H9 (cell line): ENCODE measurements around the gene MED15. TPM values are rescaled to one million over a fixed set of nuclear protein-coding genes. Genes with fewer than 3 reads are reported as not detected.

Experiments used
- DNase-seq: peaks from one replicate; pipeline ENCODE4 v3.0.0-alpha.2; 2017
- H2AFZ ChIP-seq: one replicate; pipeline ENCODE4 v1.6.1; 2013; ENCODE audit warnings: mild to moderate bottlenecking, low read length, control low read depth, moderate library complexity
- H2AK5ac ChIP-seq: 2 replicates; pipeline ENCODE4 v1.6.1; 2013; ENCODE audit warnings: low read length, control low read depth, mixed read lengths; ENCODE audit not compliant: insufficient read length
- H2BK120ac ChIP-seq: one replicate; pipeline ENCODE4 v1.6.1; 2013; ENCODE audit warnings: low read depth, mild to moderate bottlenecking, low read length, control low read depth, inconsistent platforms; ENCODE audit not compliant: poor library complexity, severe bottlenecking
- H2BK12ac ChIP-seq: 2 replicates; pipeline ENCODE4 v1.6.1; 2013; ENCODE audit warnings: low read length, control low read depth, mixed read lengths, low read depth; ENCODE audit not compliant: insufficient read length
- H2BK15ac ChIP-seq: 2 replicates; pipeline ENCODE4 v1.6.1; 2013; ENCODE audit warnings: low read depth, low read length, control low read depth
- H2BK20ac ChIP-seq: one replicate; pipeline ENCODE4 v1.6.1; 2013; ENCODE audit warnings: low read depth, mild to moderate bottlenecking, low read length, control low read depth, inconsistent platforms; ENCODE audit not compliant: poor library complexity, severe bottlenecking
- H2BK5ac ChIP-seq: 2 replicates; pipeline ENCODE4 v1.6.1; 2013; ENCODE audit warnings: low read length, control low read depth, mixed read lengths; ENCODE audit not compliant: insufficient read length
- H3K14ac ChIP-seq: 2 replicates; pipeline ENCODE4 v1.6.1; 2013; ENCODE audit warnings: low read length, control low read depth; ENCODE audit not compliant: insufficient read depth
- H3K18ac ChIP-seq: 2 replicates; pipeline ENCODE4 v1.6.1; 2013; ENCODE audit warnings: low read depth, mild to moderate bottlenecking, mixed read lengths, low read length, control low read depth; ENCODE audit not compliant: insufficient read length
- H3K23ac ChIP-seq: 2 replicates; pipeline ENCODE4 v1.6.1; 2013; ENCODE audit warnings: low read length, control low read depth, mixed read lengths, low read depth; ENCODE audit not compliant: insufficient read length
- H3K23me2 ChIP-seq: 2 replicates; pipeline ENCODE4 v1.6.1; 2013; ENCODE audit warnings: low read depth, mild to moderate bottlenecking, mixed read lengths, low read length, control low read depth; ENCODE audit not compliant: insufficient read length, poor library complexity, severe bottlenecking
- H3K27ac ChIP-seq: 2 replicates; pipeline ENCODE4 v1.5.1; 2013; ENCODE audit warnings: low read length, control low read depth, mixed read lengths, low read depth; ENCODE audit not compliant: insufficient read length
- H3K27me3 ChIP-seq: 2 replicates; pipeline ENCODE4 v1.6.1; 2013; ENCODE audit warnings: low read length, control low read depth, inconsistent platforms; ENCODE audit not compliant: insufficient read depth
- H3K4ac ChIP-seq: 2 replicates; pipeline ENCODE4 v1.6.1; 2013; ENCODE audit warnings: low read depth, mild to moderate bottlenecking, control low read depth, inconsistent platforms, low read length, moderate library complexity
- H3K4me1 ChIP-seq: 2 replicates; pipeline ENCODE4 v1.6.1; 2013; ENCODE audit warnings: low read length, control low read depth, inconsistent platforms; ENCODE audit not compliant: insufficient read depth
- H3K4me2 ChIP-seq: 2 replicates; pipeline ENCODE4 v1.6.1; 2013; ENCODE audit warnings: low read length, control low read depth, mixed read lengths; ENCODE audit not compliant: insufficient read length, insufficient read depth
- H3K56ac ChIP-seq: 2 replicates; pipeline ENCODE4 v1.6.1; 2013; ENCODE audit warnings: low read depth, mild to moderate bottlenecking, mixed read lengths, low read length, control low read depth; ENCODE audit not compliant: insufficient read length
- H3K79me1 ChIP-seq: 2 replicates; pipeline ENCODE4 v1.6.1; 2013; ENCODE audit warnings: low read depth, mild to moderate bottlenecking, moderate library complexity, low read length, control low read depth, inconsistent platforms; ENCODE audit not compliant: insufficient read depth, poor library complexity, severe bottlenecking
- H3K79me2 ChIP-seq: 2 replicates; pipeline ENCODE4 v1.6.1; 2013; ENCODE audit warnings: low read length, control low read depth, inconsistent platforms; ENCODE audit not compliant: insufficient read depth
- H3K9ac ChIP-seq: 2 replicates; pipeline ENCODE4 v1.6.1; 2013; ENCODE audit warnings: low read length, control low read depth, mixed read lengths; ENCODE audit not compliant: insufficient read length; ENCODE audit errors: extremely low read depth
- H3K9me3 ChIP-seq: one replicate; pipeline ENCODE4 v1.6.1; 2013; ENCODE audit warnings: low read depth, low read length, inconsistent platforms; ENCODE audit not compliant: control insufficient read depth
- H3T11ph ChIP-seq: one replicate; pipeline ENCODE4 v1.6.1; 2013; ENCODE audit warnings: mild to moderate bottlenecking, low read length, control low read depth, inconsistent platforms
- H4K20me1 ChIP-seq: one replicate; pipeline ENCODE4 v1.6.1; 2013; ENCODE audit not compliant: control insufficient read depth, insufficient read length, insufficient read depth
- H4K5ac ChIP-seq: 2 replicates; pipeline ENCODE4 v1.6.1; 2013; ENCODE audit warnings: low read depth, mild to moderate bottlenecking, mixed read lengths, low read length, control low read depth; ENCODE audit not compliant: insufficient read length
- H4K8ac ChIP-seq: replicated peaks from 2 replicates; pipeline ENCODE4 v1.6.1; 2013; ENCODE audit warnings: low read length, control low read depth, mixed read lengths, low read depth; ENCODE audit not compliant: insufficient read length
- H4K91ac ChIP-seq: 2 replicates; pipeline ENCODE4 v1.6.1; 2013; ENCODE audit warnings: low read depth, mild to moderate bottlenecking, moderate library complexity, mixed read lengths, low read length, control low read depth; ENCODE audit not compliant: insufficient read length
- H3K27ac Mint-ChIP-seq, 3 experiments: 2 replicates in 2 of 3; 3 replicates in 1 of 3; pipeline ENCODE4 v1.8.0; 2020 to 2021; ENCODE audit warnings: mixed read lengths in 3 of 3, mild to moderate bottlenecking in 1 of 3, moderate library complexity in 1 of 3
- H3K27me3 Mint-ChIP-seq: 2 replicates; pipeline ENCODE4 v1.8.0; 2021; ENCODE audit warnings: low read depth, mild to moderate bottlenecking, moderate library complexity, mixed read lengths
- H3K36me3 Mint-ChIP-seq, 3 experiments: 2 replicates in 2 of 3; 3 replicates in 1 of 3; pipeline ENCODE4 v1.8.0; 2020 to 2021; ENCODE audit warnings: low read depth in 3 of 3, mixed read lengths in 3 of 3; ENCODE audit not compliant: insufficient read depth in 1 of 3
- H3K4me1 Mint-ChIP-seq, 2 experiments: 2 replicates each; pipeline ENCODE4 v1.8.0; 2020; ENCODE audit warnings: mixed read lengths in 2 of 2
- H3K4me3 Mint-ChIP-seq, 2 experiments: 2 replicates in 1 of 2; 3 replicates in 1 of 2; pipeline ENCODE4 v1.8.0; 2020 to 2021; ENCODE audit warnings: mild to moderate bottlenecking in 2 of 2, mixed read lengths in 2 of 2, moderate library complexity in 1 of 2
- H3K9me3 Mint-ChIP-seq, 2 experiments: 2 replicates in 1 of 2; 3 replicates in 1 of 2; pipeline ENCODE4 v1.8.0; 2020; ENCODE audit warnings: mild to moderate bottlenecking in 2 of 2, mixed read lengths in 2 of 2, moderate library complexity in 1 of 2
- CTCF ChIP-seq: fragments of 200-600 bp; sonication (generic); conservative IDR thresholded peaks from 3 replicates; pipeline ENCODE4 v1.8.0; 2021; ENCODE audit warnings: antibody characterized with exemption, mild to moderate bottlenecking
- WGBS: extraction: QIAGEN DNeasy Blood & Tissue Kit; methylation state at CpG from one replicate; pipeline ENCODE4 v1.1.7; 2013; ENCODE audit warnings: missing lambda C conversion rate, low lambda C conversion rate, mixed read lengths; ENCODE audit not compliant: insufficient read length; ENCODE audit errors: extremely low coverage; 5-methylcytosine and 5-hydroxymethylcytosine counted together
- total RNA-seq: library from RNA; stranded (reverse); gene quantifications from 2 replicates; pipeline ENCODE4 v1.2.1, GENCODE V29; 2021

The MED15 gene
- total RNA-seq, 1 experiment from 2014 or later = 47.4 TPM

DNA sequence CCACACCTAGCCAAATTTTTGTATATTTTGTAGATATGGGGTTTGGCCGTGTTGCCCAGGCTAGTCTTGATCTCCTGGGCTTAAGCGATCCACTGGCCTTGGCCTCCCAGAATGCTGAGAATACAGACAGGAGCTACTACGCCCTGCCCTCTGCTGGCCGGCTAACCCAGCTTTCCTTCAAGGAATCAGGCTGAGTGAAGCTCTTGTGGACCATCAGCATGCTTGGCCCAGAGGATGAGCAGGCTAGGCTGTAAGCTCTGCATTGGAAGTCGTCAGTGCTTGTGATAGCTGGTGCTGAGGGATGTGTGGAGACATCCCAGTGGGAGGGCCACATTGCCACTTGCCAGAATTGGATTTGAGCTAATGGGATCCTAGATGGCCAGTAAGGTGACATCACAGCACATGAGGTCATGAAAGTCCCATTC lies 60.6 kb downstream of the MED15 start:
- Histone ChIP-seq H3K4ac (no peak overlapping the region), H4K8ac (no peak overlapping the region), H2BK12ac (no peak overlapping the region), H4K5ac (no peak overlapping the region), H2AFZ (no peak overlapping the region), H3K56ac (no peak overlapping the region), H3K4me1 (no peaks in the 10 kb centered on the region), H3K9me3 (no peaks in the 10 kb centered on the region), H4K20me1 (no peaks in the 10 kb centered on the region), H4K91ac (no peak overlapping the region), H2AK5ac (no peak overlapping the region), H3K18ac (no peak overlapping the region), H3K14ac (no peak overlapping the region), H3K79me2 (no peaks in the 10 kb centered on the region), H3K79me1 (no peaks in the 10 kb centered on the region), H3K9ac (no peak overlapping the region), H2BK15ac (no peak overlapping the region), H3K23me2 (no peaks in the 10 kb centered on the region), H2BK20ac (no peak overlapping the region), H2BK120ac (no peak overlapping the region), H3K23ac (no peak overlapping the region), H3K27me3 (no peaks in the 10 kb centered on the region), H3K4me2 (no peak overlapping the region), H2BK5ac (no peak overlapping the region), H3T11ph (no peak overlapping the region), H3K27ac (no peak overlapping the region)
- peaks cover 29 to 76% (median 60%) of the 10 kb centered on the region in 3 experiments; a peak in 6 of 7 replicates for H3K36me3 Mint-ChIP-seq
- no peaks in the 10 kb centered on the region for H3K27me3 Mint-ChIP-seq
- WGBS = no CpG with 5 or more reads among the region's 5 CpGs
- TF ChIP-seq CTCF = peak; percentile 53; the same call in 2 of the 3 replicates
- DNase-seq = no peak
- no peaks in the 10 kb centered on the region for H3K9me3 Mint-ChIP-seq
- no peak overlapping the region for H3K4me3 Mint-ChIP-seq
- no peaks in the 10 kb centered on the region for H3K4me1 Mint-ChIP-seq
- H3K27ac Mint-ChIP-seq = no peak overlapping the region
